OCI-LY1 (cell line): ENCODE measurements around the gene C1orf105.

Experiments
- H2AFZ ChIP-seq: fragments of 200-600 bp; sonication (generic), shearing (Covaris generic); 2 replicates; pipeline ENCODE4 v1.6.0; 2014; ENCODE audit warnings: antibody characterized with exemption, mild to moderate bottlenecking, low read length
- H3F3A ChIP-seq: fragments of 200-600 bp; sonication (generic), shearing (Covaris generic); 2 replicates; pipeline ENCODE4 v1.6.0; 2014; ENCODE audit warnings: mild to moderate bottlenecking, antibody characterized with exemption, low read length, moderate library complexity; ENCODE audit not compliant: insufficient read depth
- H3K27ac ChIP-seq: fragments of 200-600 bp; sonication (generic); 2 replicates; pipeline ENCODE4 v1.5.1; 2014; ENCODE audit warnings: low read length, mixed run types, mild to moderate bottlenecking, low read depth; ENCODE audit not compliant: poor library complexity, severe bottlenecking
- H3K27me3 ChIP-seq: fragments of 200-600 bp; sonication (generic); 2 replicates; pipeline ENCODE4 v1.6.0; 2014; ENCODE audit warnings: antibody characterized with exemption, mild to moderate bottlenecking, low read length, moderate library complexity; ENCODE audit not compliant: insufficient read depth
- H3K36me3 ChIP-seq: fragments of 200-600 bp; sonication (generic); 2 replicates; pipeline ENCODE4 v1.6.1; 2014; ENCODE audit warnings: mild to moderate bottlenecking, antibody characterized with exemption, low read length, moderate library complexity, mixed read lengths; ENCODE audit not compliant: insufficient read depth
- H3K4me1 ChIP-seq: fragments of 200-600 bp; sonication (generic); 2 replicates; pipeline ENCODE4 v1.5.1; 2014; ENCODE audit warnings: mild to moderate bottlenecking, low read length, moderate library complexity; ENCODE audit not compliant: insufficient read depth, severe bottlenecking
- H3K4me2 ChIP-seq: fragments of 200-600 bp; sonication (generic), shearing (Covaris generic); 2 replicates; pipeline ENCODE4 v1.6.1; 2014; ENCODE audit warnings: low read length
- H3K4me3 ChIP-seq: fragments of 200-600 bp; sonication (generic); 2 replicates; pipeline ENCODE4 v1.5.1; 2014; ENCODE audit warnings: low read length, low read depth, mild to moderate bottlenecking, mixed read lengths; ENCODE audit not compliant: poor library complexity, severe bottlenecking
- H3K79me2 ChIP-seq: fragments of 200-600 bp; shearing (Covaris generic); 2 replicates; pipeline ENCODE4 v1.6.1; 2016; ENCODE audit warnings: mixed run types, low read length, mixed read lengths; ENCODE audit not compliant: insufficient read depth
- H3K9ac ChIP-seq: fragments of 200-600 bp; sonication (generic), shearing (Covaris generic); 2 replicates; pipeline ENCODE4 v1.6.1; 2014; ENCODE audit warnings: mild to moderate bottlenecking, low read length, mixed read lengths
- H3K9me2 ChIP-seq: fragments of 200-600 bp; sonication (generic), shearing (Covaris generic); 2 replicates; pipeline ENCODE4 v1.6.1; 2014; ENCODE audit warnings: low read depth, mild to moderate bottlenecking, low read length, mixed read lengths
- H3K9me3 ChIP-seq: fragments of 200-600 bp; shearing (Covaris generic); 2 replicates; pipeline ENCODE4 v1.6.1; 2014; ENCODE audit warnings: low read length, mixed read lengths
- H4K20me1 ChIP-seq: fragments of 200-600 bp; sonication (generic), shearing (Covaris generic); 2 replicates; pipeline ENCODE4 v1.6.0; 2016; ENCODE audit warnings: mild to moderate bottlenecking, low read length; ENCODE audit not compliant: insufficient read depth
- CTCF ChIP-seq: fragments of 200-600 bp; sonication (generic), shearing (Covaris generic); IDR thresholded peaks from 2 replicates; pipeline ENCODE4 v1.5.1; 2017; ENCODE audit warnings: mild to moderate bottlenecking, antibody characterized with exemption, low read length, moderate library complexity, mixed read lengths
- EZH2 ChIP-seq: fragments of 200-600 bp; sonication (generic), shearing (Covaris generic); IDR thresholded peaks from 2 replicates; pipeline ENCODE4 v1.8.0; 2017; ENCODE audit warnings: borderline replicate concordance, mixed run types, mild to moderate bottlenecking, antibody characterized with exemption, low read length, moderate library complexity, mixed read lengths

Gene C1orf105

GRCh38 chr1:172484252-172484651 is 63.8 kb downstream of the C1orf105 start:
- Histone ChIP-seq H4K20me1 (no peaks in the 10 kb centered on the region), H3K4me1 (no peaks in the 10 kb centered on the region), H3K9me3 (no peaks in the 10 kb centered on the region), H3K27ac (no peak overlapping the region), H3K9me2 (no peaks in the 10 kb centered on the region), H3F3A (no peaks in the 10 kb centered on the region; the same call in 1 of the 2 replicates), H3K27me3 (no peaks in the 10 kb centered on the region), H3K36me3 (no peaks in the 10 kb centered on the region), H3K4me2 (no peak overlapping the region), H3K9ac (no peak overlapping the region), H3K4me3 (no peak overlapping the region), H3K79me2 (no peaks in the 10 kb centered on the region), H2AFZ (no peak overlapping the region)
- TF ChIP-seq CTCF = no peak
- TF ChIP-seq EZH2 = no peak

- no peaks in the 10 kb centered on the region for H3K9me2 ChIP-seq
- H3K4me3 ChIP-seq = no peak overlapping the region
- no peaks in the 10 kb centered on the region for H3K79me2 ChIP-seq
- no peak for TF ChIP-seq EZH2
- no peak for TF ChIP-seq CTCF
- H3K4me1 ChIP-seq = no peaks in the 10 kb centered on the region
- H3K4me2 ChIP-seq = no peak overlapping the region
- H2AFZ ChIP-seq = no peak overlapping the region
- no peaks in the 10 kb centered on the region; the same call in 1 of the 2 replicates for H3F3A ChIP-seq
- H3K9me3 ChIP-seq = no peaks in the 10 kb centered on the region
- H3K9ac ChIP-seq = no peak overlapping the region
- H3K36me3 ChIP-seq = no peaks in the 10 kb centered on the region
- H3K27ac ChIP-seq = no peak overlapping the region
- no peaks in the 10 kb centered on the region for H4K20me1 ChIP-seq
- peaks cover under 1% of the 10 kb centered on the region; the same call in 1 of the 2 replicates for H3K27me3 ChIP-seq
Observed at GRCh38 chr1:172485626-172486025, 65.1 kb downstream of the C1orf105 start.

GRCh38 chr1:172486805-172487454 is 66.4 kb downstream of the C1orf105 start:
- Histone ChIP-seq H3K4me2 (no peak overlapping the region), H3K4me3 (no peak overlapping the region), H4K20me1 (no peaks in the 10 kb centered on the region), H3K9me2 (no peaks in the 10 kb centered on the region), H3K4me1 (no peaks in the 10 kb centered on the region), H3K79me2 (no peaks in the 10 kb centered on the region), H3K27me3 (peaks cover 5% of the 10 kb centered on the region; the same call in 1 of the 2 replicates), H3F3A (no peaks in the 10 kb centered on the region; the same call in 1 of the 2 replicates), H3K9ac (no peak overlapping the region), H3K36me3 (no peaks in the 10 kb centered on the region), H3K9me3 (no peaks in the 10 kb centered on the region), H3K27ac (no peak overlapping the region), H2AFZ (no peak overlapping the region)
- no peak for TF ChIP-seq CTCF
- TF ChIP-seq EZH2 = no peak
